ENCODE data around the gene ORAI2. TPM values are rescaled to one million over a fixed set of nuclear protein-coding genes. Genes with fewer than 3 reads are reported as not detected.

Gene ORAI2
- total and polyA plus RNA-seq, 2 of the 13 experiments (the other 11 are each of a cell fraction or from before 2014, with no cell fraction given): 3.0 to 6.0 TPM

DNA sequence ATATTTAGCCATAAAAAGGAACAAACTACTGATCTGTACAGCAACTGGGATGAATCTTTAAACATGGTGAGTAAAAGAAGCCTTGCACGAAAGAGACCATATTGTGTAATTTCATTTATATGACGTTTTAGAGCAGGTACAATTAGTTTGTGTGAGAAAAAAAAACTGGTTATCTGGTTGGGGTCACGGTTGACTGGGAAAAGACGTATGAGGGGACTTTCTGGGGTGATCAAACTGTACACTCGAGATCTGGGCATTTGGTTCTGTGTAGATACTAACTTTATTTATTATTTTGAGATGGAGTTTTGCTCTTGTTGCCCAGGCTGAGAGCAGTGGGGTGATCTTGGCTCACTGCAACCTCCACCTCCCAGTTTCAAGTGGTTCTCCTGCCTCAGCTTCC is 33.0 kb upstream of the ORAI2 start:
- no TSS peak for BruUV-seq (replicated peaks)
- in situ Hi-C loops (cut with HindIII; ENCODE audit: extremely low pct_ligation_motif_present, low pct_unique_long_range_greater_than_20kb): no loop called here
- 98% methylated on average over 5 of the region's 5 CpGs for WGBS (ENCODE audit: low lambda C conversion rate)

More for the DNA sequence above, 33.0 kb upstream of the ORAI2 start:
- Histone ChIP-seq H3K4me1 (ENCODE audit: insufficient read depth, low read length) (peaks cover 29% of the 10 kb centered on the region), H4K20me1 (ENCODE audit: insufficient read depth, low read length) (no peaks in the 10 kb centered on the region), H3K36me3 (replicated peaks in 1 of 2; ENCODE audit: control insufficient read depth in 1 of 2, insufficient read depth in 2 of 2, low read length in 2 of 2) (peaks cover 11 to 50% of the 10 kb centered on the region in 2 experiments; a peak in 4 of 5 replicates), H3K27me3 (ENCODE audit: control insufficient read depth in 1 of 2, insufficient read depth in 2 of 2, low read length in 2 of 2) (no peaks in the 10 kb centered on the region), H3K79me2 (ENCODE audit: insufficient read depth, low read length) (peaks cover 9% of the 10 kb centered on the region), H3K9me3 (ENCODE audit: low read length) (no peaks in the 10 kb centered on the region), H3K4me2 (ENCODE audit: low read depth, low read length) (no peak overlapping the region), H3K9ac (ENCODE audit: insufficient read depth, low read depth, low read length) (no peak overlapping the region), H3K4me3 (replicated peaks in 1 of 3; ENCODE audit: insufficient read depth in 1 of 3, low read depth in 2 of 3, low read length in 3 of 3) (no peak overlapping the region), H2AFZ (ENCODE audit: low read length) (no peak overlapping the region), H3K27ac (ENCODE audit: extremely low read length, insufficient read depth, low read length) (no peak overlapping the region)
- ATAC-seq: no peak
- ChIA-PET POLR2A (no interaction called here), CTCF (ENCODE audit: low intra/inter-chr PET ratio, low total read pairs) (no interaction called here)
- TF ChIP-seq, protein P1, sequence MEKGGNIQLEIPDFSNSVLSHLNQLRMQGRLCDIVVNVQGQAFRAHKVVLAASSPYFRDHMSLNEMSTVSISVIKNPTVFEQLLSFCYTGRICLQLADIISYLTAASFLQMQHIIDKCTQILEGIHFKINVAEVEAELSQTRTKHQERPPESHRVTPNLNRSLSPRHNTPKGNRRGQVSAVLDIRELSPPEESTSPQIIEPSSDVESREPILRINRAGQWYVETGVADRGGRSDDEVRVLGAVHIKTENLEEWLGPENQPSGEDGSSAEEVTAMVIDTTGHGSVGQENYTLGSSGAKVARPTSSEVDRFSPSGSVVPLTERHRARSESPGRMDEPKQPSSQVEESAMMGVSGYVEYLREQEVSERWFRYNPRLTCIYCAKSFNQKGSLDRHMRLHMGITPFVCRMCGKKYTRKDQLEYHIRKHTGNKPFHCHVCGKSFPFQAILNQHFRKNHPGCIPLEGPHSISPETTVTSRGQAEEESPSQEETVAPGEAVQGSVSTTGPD (CRISPR knock-in tag; IDR thresholded peaks at IDR 0.05): no peak
- no peak for TF ChIP-seq FOXJ3 (CRISPR knock-in tag; IDR thresholded peaks at IDR 0.05; ENCODE audit: borderline replicate concordance)
- TF ChIP-seq, protein P2, sequence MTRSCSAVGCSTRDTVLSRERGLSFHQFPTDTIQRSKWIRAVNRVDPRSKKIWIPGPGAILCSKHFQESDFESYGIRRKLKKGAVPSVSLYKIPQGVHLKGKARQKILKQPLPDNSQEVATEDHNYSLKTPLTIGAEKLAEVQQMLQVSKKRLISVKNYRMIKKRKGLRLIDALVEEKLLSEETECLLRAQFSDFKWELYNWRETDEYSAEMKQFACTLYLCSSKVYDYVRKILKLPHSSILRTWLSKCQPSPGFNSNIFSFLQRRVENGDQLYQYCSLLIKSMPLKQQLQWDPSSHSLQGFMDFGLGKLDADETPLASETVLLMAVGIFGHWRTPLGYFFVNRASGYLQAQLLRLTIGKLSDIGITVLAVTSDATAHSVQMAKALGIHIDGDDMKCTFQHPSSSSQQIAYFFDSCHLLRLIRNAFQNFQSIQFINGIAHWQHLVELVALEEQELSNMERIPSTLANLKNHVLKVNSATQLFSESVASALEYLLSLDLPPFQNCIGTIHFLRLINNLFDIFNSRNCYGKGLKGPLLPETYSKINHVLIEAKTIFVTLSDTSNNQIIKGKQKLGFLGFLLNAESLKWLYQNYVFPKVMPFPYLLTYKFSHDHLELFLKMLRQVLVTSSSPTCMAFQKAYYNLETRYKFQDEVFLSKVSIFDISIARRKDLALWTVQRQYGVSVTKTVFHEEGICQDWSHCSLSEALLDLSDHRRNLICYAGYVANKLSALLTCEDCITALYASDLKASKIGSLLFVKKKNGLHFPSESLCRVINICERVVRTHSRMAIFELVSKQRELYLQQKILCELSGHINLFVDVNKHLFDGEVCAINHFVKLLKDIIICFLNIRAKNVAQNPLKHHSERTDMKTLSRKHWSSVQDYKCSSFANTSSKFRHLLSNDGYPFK (CRISPR knock-in tag; IDR thresholded peaks at IDR 0.05; ENCODE audit: borderline replicate concordance): no peak
- TF ChIP-seq, protein P3, sequence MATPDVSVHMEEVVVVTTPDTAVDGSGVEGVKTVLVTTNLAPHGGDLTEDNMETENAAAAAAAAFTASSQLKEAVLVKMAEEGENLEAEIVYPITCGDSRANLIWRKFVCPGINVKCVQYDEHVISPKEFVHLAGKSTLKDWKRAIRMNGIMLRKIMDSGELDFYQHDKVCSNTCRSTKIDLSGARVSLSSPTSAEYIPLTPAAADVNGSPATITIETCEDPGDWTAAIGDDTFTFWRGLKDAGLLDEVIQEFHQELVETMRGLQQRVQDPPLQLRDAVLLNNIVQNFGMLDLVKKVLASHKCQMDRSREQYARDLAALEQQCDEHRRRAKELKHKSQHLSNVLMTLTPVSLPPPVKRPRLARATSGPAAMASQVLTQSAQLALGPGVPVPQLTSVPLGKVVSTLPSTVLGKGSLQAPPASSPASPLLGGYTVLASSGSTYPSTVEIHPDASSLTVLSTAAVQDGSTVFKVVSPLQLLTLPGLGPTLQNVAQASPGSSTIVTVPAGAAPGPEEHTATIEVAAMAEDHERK (CRISPR knock-in tag; IDR thresholded peaks at IDR 0.05; ENCODE audit: low read depth): no peak
- no peak for TF ChIP-seq ZC3H4 (CRISPR knock-in tag; IDR thresholded peaks at IDR 0.05; ENCODE audit: borderline replicate concordance)
- TF ChIP-seq, protein P4, sequence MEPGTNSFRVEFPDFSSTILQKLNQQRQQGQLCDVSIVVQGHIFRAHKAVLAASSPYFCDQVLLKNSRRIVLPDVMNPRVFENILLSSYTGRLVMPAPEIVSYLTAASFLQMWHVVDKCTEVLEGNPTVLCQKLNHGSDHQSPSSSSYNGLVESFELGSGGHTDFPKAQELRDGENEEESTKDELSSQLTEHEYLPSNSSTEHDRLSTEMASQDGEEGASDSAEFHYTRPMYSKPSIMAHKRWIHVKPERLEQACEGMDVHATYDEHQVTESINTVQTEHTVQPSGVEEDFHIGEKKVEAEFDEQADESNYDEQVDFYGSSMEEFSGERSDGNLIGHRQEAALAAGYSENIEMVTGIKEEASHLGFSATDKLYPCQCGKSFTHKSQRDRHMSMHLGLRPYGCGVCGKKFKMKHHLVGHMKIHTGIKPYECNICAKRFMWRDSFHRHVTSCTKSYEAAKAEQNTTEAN (CRISPR knock-in tag; conservative IDR thresholded peaks at IDR 0.05): no peak
- no peak for TF ChIP-seq NFYB (CRISPR knock-in tag; IDR thresholded peaks at IDR 0.05)
- TF ChIP-seq KDM5B (CRISPR knock-in tag; IDR thresholded peaks at IDR 0.05; ENCODE audit: borderline replicate concordance): no peak
- TF ChIP-seq, protein P5, sequence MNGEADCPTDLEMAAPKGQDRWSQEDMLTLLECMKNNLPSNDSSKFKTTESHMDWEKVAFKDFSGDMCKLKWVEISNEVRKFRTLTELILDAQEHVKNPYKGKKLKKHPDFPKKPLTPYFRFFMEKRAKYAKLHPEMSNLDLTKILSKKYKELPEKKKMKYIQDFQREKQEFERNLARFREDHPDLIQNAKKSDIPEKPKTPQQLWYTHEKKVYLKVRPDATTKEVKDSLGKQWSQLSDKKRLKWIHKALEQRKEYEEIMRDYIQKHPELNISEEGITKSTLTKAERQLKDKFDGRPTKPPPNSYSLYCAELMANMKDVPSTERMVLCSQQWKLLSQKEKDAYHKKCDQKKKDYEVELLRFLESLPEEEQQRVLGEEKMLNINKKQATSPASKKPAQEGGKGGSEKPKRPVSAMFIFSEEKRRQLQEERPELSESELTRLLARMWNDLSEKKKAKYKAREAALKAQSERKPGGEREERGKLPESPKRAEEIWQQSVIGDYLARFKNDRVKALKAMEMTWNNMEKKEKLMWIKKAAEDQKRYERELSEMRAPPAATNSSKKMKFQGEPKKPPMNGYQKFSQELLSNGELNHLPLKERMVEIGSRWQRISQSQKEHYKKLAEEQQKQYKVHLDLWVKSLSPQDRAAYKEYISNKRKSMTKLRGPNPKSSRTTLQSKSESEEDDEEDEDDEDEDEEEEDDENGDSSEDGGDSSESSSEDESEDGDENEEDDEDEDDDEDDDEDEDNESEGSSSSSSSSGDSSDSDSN (CRISPR knock-in tag; IDR thresholded peaks at IDR 0.05): no peak
- TF ChIP-seq PTBP1 (IDR thresholded peaks at IDR 0.05; ENCODE audit: low read depth, low read length, poor library complexity, severe bottlenecking): no peak
- intact Hi-C loops (cut with micrococcal nuclease; ENCODE audit: unreplicated experiment): no loop called here
- DNase-seq (ENCODE audit: low spot score): no peak
- no peak for FAIRE-seq

Data from HepG2 (cell line).